ENCODE data around the gene BANF2. TPM values are rescaled to one million over a fixed set of nuclear protein-coding genes. Genes with fewer than 3 reads are reported as not detected.

BANF2 gene
- total RNA-seq, 3 donors from 2014 or later, result not detected

DNA sequence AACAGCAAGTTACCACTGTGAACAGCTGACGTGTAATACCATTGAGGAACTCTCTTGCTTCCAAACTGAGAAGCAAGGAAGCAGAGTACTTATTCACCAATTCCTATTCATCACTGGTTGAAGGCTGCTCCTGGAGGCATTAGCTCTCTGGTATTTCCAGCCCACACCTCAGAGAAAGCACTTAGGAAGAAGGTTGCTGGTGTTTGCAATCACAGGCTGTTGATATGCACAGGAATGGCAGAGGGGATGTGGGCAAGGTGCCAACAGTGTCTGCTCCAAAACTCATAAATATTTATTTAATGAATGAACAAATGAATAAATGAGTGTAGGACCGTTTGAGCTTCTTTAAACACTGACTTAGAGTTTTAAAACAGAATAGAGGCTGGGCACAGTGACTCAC, 10.8 kb upstream of the BANF2 start:
- no peak for DNase-seq (ENCODE audit: low spot score in 2 of 2)
- H3K9me3 ChIP-seq, result no peaks in the 10 kb centered on the region
- H3K36me3 ChIP-seq, result no peaks in the 10 kb centered on the region
- intact Hi-C loops (cut with DNase I; ENCODE audit: low total_unique reads), result loop anchor here (10.0 kb wide), 1 partner anchor 206 kb away; no protein-coding TSS in a partner anchor
- no peaks in the 10 kb centered on the region for H3K27me3 ChIP-seq
- no peak overlapping the region for H3K27ac ChIP-seq
- no peak overlapping the region for H3K4me3 ChIP-seq
- no peaks in the 10 kb centered on the region for H3K4me1 ChIP-seq
- no peak for TF ChIP-seq POLR2A (IDR thresholded peaks at IDR 0.05)

DNA sequence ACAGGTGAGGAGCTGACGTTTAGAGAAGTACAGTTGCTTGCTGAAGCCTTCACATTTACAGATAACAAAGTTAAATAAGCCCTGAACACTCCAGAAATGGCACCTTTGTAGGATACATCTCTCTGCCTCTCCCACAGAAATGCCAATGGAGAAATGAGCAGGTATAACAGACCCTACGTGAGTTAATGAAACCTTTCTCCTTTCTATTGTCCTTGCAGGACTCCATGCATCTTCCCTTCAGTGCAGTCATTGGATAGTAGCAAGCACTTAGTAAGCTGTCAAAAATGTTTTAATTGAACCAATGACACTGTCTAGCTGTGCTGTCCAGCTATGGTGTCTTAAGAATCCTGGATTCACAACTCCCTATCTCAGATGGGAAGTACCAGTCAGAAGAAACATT, 9.6 kb upstream of the BANF2 start:
- no peaks in the 10 kb centered on the region for H3K9me3 ChIP-seq
- no peaks in the 10 kb centered on the region for H3K4me1 ChIP-seq
- H3K4me3 ChIP-seq, result no peak overlapping the region
- no peaks in the 10 kb centered on the region for H3K27me3 ChIP-seq
- no peak for TF ChIP-seq POLR2AphosphoS5 (IDR thresholded peaks at IDR 0.05)
- no peak for TF ChIP-seq POLR2A (IDR thresholded peaks at IDR 0.05)
- TF ChIP-seq, protein P1, sequence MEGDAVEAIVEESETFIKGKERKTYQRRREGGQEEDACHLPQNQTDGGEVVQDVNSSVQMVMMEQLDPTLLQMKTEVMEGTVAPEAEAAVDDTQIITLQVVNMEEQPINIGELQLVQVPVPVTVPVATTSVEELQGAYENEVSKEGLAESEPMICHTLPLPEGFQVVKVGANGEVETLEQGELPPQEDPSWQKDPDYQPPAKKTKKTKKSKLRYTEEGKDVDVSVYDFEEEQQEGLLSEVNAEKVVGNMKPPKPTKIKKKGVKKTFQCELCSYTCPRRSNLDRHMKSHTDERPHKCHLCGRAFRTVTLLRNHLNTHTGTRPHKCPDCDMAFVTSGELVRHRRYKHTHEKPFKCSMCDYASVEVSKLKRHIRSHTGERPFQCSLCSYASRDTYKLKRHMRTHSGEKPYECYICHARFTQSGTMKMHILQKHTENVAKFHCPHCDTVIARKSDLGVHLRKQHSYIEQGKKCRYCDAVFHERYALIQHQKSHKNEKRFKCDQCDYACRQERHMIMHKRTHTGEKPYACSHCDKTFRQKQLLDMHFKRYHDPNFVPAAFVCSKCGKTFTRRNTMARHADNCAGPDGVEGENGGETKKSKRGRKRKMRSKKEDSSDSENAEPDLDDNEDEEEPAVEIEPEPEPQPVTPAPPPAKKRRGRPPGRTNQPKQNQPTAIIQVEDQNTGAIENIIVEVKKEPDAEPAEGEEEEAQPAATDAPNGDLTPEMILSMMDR (IDR thresholded peaks at IDR 0.05), result no peak
- no peak for DNase-seq (ENCODE audit: low spot score in 2 of 2)
- H3K27ac ChIP-seq, result no peak overlapping the region
- intact Hi-C loops (cut with DNase I; ENCODE audit: low total_unique reads), result loop anchor here (10.0 kb wide), 1 partner anchor 105 kb away; no protein-coding TSS in a partner anchor
- no peaks in the 10 kb centered on the region for H3K36me3 ChIP-seq

DNA sequence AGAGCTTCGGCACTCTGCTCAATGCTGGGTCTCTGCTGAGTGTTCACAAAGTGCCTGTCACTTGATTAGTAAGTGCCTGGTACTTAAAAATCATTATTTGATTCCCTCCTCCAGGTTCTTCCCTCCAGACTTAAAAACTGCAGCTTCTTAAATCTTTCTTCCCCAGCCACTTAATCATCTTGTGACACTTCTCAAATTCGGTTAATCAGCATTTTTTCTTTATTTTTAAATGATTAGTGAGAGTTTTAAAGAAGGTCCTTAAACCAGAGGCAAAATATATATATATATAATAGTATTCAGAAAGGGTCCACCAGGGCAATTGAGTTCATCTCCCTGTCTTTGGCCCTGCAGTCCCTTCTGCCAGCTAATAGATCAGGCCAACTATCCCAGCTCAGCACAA, 8.0 kb upstream of the BANF2 start:
- Histone ChIP-seq H3K27ac (no peak overlapping the region), H3K4me1 (no peaks in the 10 kb centered on the region), H3K27me3 (no peaks in the 10 kb centered on the region), H3K36me3 (no peaks in the 10 kb centered on the region), H3K9me3 (no peaks in the 10 kb centered on the region), H3K4me3 (no peak overlapping the region)
- intact Hi-C loops (cut with DNase I; ENCODE audit: low total_unique reads), result loop anchor here (10.0 kb wide), 1 partner anchor 103 kb away; no protein-coding TSS in a partner anchor
- DNase-seq (ENCODE audit: low spot score in 2 of 2), result no peak
- no peak for TF ChIP-seq POLR2AphosphoS5 (IDR thresholded peaks at IDR 0.05)
- TF ChIP-seq, protein P1 (IDR thresholded peaks at IDR 0.05), result no peak
- no peak for TF ChIP-seq POLR2A (IDR thresholded peaks at IDR 0.05)

DNA sequence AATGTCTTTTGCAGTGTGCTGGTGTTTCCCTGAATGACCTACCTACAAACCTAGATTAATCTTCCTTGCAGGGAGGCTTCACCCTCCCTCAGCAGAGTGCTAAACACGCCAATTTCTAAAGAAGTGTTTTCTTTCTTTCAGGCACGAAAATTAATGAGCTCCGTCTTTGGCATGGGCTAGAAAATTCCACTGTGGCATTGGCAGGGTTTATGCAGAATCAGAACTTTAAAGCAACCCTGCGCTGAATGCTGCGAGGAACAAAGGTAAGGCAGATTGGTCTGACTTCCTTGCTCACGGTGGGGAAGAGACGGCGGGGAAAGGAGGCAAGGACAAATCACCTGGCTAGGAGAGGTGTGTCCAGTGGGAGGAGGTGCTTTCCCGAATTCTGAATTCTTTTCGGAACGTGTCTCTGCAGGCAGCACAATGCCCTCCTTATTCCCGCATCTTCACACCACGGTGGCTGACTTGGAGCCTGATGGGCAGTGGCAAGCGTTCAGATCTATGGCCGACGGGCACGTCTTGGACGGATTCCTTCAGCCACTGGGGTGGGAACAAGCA, 6.2 kb upstream of the BANF2 start:
- no peaks in the 10 kb centered on the region for H3K27me3 ChIP-seq
- intact Hi-C loops (cut with DNase I; ENCODE audit: low total_unique reads), result loop anchor here (10.0 kb wide), 1 partner anchor 101 kb away; no protein-coding TSS in a partner anchor
- TF ChIP-seq POLR2A (IDR thresholded peaks at IDR 0.05) (no peak), POLR2AphosphoS5 (IDR thresholded peaks at IDR 0.05) (peak in 1 of 3 donors; percentile 44)
- TF ChIP-seq, protein P1 (IDR thresholded peaks at IDR 0.05), result no peak
- H3K9me3 ChIP-seq, result no peaks in the 10 kb centered on the region
- no peaks in the 10 kb centered on the region for H3K4me1 ChIP-seq
- DNase-seq (ENCODE audit: low spot score in 2 of 2), result peak in 1 of 2 donors; percentile 86
- H3K36me3 ChIP-seq, result no peaks in the 10 kb centered on the region
- H3K27ac ChIP-seq, result peak overlapping the region; percentile 65 to 80
- H3K4me3 ChIP-seq, result peak overlapping the region in 2 of 3 donors; percentile 2 to 18

DNA sequence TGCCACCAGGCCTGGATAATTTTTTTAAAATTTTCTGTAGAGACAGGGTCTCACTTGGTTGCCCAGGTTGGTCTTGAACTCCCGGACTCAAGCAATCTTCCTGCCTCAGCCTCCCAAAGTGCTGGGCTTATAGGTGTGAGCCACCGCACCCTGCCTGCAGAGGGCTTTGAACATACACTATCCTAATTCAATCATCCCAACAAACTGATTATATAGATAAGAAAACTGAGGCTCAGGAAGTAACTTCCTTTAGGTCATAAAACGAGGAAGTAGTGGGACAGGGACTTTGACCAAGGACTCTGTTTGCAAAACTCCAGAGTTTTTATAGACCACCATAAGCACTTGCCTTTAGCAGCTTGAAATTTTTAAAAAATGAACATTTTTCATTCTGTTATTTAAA, 5.0 kb upstream of the BANF2 start:
- H3K4me3 ChIP-seq, result no peak overlapping the region

More for the DNA sequence above, 5.0 kb upstream of the BANF2 start:
- H3K36me3 ChIP-seq, result no peaks in the 10 kb centered on the region
- no peak for DNase-seq (ENCODE audit: low spot score in 2 of 2)
- no peak overlapping the region for H3K27ac ChIP-seq
- no peaks in the 10 kb centered on the region for H3K27me3 ChIP-seq
- TF ChIP-seq POLR2A (IDR thresholded peaks at IDR 0.05), result no peak
- TF ChIP-seq POLR2AphosphoS5 (IDR thresholded peaks at IDR 0.05), result no peak
- TF ChIP-seq, protein P1 (IDR thresholded peaks at IDR 0.05), result no peak
- intact Hi-C loops (cut with DNase I; ENCODE audit: low total_unique reads), result loop anchor here (10.0 kb wide), 1 partner anchor 100 kb away; no protein-coding TSS in a partner anchor
- no peaks in the 10 kb centered on the region for H3K4me1 ChIP-seq
- no peaks in the 10 kb centered on the region for H3K9me3 ChIP-seq
